Suprapubic skin (tissue), 4 donors: Measurements from ENCODE around the gene AKR1C2.
A peak's percentile ranks its signal among the peaks of the same experiment; 100 is the strongest.

Experiments
- POLR2A ChIP-seq, 2 donors: fragments of 450-650 bp; IDR thresholded peaks; one replicate each; pipeline ENCODE4 v1.6.1; 2017; ENCODE audit warnings: antibody characterized with exemption in 2 of 2, mild to moderate bottlenecking in 2 of 2, moderate library complexity in 2 of 2
- POLR2AphosphoS5 ChIP-seq, 3 donors: sonication (generic); formaldehyde crosslinking; IDR thresholded peaks; one replicate each; pipeline ENCODE4 v1.6.1; 2017; ENCODE audit warnings: antibody characterized with exemption in 3 of 3
- TF ChIP-seq, protein P1 (sequence below), 2 donors: fragments of 200-600 bp in 1 of 2; fragments of 450-650 bp in 1 of 2; sonication (generic) in 1 of 2; IDR thresholded peaks; one replicate each; pipeline ENCODE4 v1.5.1; 2016 to 2019; ENCODE audit warnings: antibody characterized with exemption in 2 of 2, mild to moderate bottlenecking in 1 of 2, moderate library complexity in 1 of 2

DNA sequence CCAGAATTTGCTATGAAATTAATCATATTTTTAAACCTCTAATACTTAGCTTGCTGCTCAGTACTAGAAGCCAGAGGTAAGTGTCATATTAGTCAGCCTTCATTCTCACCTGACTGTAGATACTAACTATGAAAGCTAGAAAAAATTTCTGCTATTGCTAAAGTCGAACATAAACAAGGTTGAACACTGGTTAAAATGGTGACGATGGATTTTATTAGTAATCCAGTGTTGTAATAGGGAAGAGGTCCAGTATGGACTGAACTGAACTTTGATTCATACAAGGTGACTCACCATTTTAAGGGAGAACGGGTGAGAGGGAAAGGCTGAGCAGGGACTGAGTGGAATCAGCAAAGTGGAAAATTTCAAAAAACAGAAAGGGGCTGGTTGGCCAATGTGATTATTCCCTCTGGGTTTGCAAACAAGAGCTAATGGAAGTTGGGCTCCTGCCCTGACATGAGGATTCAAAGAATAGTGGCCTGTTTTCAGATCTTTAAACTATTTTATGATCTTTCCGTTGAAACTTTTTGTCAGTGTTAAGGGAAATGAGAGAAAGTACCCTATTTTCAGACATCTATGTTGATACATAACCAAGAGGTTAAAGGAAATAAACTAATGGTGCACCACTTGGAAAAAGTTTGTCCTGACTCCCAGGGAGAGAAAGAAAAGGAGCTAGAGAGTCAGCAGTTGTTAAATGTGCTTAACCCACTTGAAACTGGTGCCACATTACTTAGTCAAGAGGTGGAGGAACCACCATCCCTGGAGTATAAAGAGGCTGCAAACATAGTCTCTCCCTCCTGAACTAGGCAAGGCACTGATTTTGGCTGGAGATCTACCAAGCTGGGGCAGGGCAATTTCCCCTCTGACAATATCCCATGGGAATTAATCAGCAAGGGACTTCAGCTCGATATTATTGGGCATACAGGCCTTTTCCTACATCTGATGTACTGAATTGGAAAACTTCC is 55.7 kb downstream of the AKR1C2 start:
- TF ChIP-seq, protein P1, sequence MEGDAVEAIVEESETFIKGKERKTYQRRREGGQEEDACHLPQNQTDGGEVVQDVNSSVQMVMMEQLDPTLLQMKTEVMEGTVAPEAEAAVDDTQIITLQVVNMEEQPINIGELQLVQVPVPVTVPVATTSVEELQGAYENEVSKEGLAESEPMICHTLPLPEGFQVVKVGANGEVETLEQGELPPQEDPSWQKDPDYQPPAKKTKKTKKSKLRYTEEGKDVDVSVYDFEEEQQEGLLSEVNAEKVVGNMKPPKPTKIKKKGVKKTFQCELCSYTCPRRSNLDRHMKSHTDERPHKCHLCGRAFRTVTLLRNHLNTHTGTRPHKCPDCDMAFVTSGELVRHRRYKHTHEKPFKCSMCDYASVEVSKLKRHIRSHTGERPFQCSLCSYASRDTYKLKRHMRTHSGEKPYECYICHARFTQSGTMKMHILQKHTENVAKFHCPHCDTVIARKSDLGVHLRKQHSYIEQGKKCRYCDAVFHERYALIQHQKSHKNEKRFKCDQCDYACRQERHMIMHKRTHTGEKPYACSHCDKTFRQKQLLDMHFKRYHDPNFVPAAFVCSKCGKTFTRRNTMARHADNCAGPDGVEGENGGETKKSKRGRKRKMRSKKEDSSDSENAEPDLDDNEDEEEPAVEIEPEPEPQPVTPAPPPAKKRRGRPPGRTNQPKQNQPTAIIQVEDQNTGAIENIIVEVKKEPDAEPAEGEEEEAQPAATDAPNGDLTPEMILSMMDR (IDR thresholded peaks at IDR 0.05): no peak
- TF ChIP-seq POLR2A (IDR thresholded peaks at IDR 0.05): no peak
- peak in 2 of 3 donors; percentile 24 to 86 for TF ChIP-seq POLR2AphosphoS5 (IDR thresholded peaks at IDR 0.05)
